Epidermal melanocyte (primary cell): ENCODE results near the gene MYO9A.

Experiments used
- DNase-seq: peaks from one replicate; pipeline ENCODE4 v3.0.0; 2011; ENCODE audit warnings: low spot score; ENCODE audit not compliant: insufficient read length

Gene MYO9A

DNA sequence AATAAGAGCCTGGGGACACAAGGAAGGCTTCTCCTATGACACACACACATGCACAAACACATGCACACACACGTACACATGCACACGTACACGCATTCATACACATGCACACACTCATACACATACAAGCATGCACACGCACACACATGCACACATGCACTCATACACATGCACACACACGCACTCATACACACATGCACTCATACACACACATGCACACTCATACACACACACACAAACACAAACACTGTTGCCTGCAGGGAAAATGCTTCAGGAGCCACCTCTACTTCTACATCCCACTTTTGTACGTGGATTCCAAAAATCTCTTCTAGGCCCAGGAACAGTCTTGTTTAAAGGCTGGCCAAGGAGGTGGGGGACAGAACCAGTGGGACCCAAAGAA, 328.3 kb downstream of the MYO9A start:
- no peak for DNase-seq

DNA sequence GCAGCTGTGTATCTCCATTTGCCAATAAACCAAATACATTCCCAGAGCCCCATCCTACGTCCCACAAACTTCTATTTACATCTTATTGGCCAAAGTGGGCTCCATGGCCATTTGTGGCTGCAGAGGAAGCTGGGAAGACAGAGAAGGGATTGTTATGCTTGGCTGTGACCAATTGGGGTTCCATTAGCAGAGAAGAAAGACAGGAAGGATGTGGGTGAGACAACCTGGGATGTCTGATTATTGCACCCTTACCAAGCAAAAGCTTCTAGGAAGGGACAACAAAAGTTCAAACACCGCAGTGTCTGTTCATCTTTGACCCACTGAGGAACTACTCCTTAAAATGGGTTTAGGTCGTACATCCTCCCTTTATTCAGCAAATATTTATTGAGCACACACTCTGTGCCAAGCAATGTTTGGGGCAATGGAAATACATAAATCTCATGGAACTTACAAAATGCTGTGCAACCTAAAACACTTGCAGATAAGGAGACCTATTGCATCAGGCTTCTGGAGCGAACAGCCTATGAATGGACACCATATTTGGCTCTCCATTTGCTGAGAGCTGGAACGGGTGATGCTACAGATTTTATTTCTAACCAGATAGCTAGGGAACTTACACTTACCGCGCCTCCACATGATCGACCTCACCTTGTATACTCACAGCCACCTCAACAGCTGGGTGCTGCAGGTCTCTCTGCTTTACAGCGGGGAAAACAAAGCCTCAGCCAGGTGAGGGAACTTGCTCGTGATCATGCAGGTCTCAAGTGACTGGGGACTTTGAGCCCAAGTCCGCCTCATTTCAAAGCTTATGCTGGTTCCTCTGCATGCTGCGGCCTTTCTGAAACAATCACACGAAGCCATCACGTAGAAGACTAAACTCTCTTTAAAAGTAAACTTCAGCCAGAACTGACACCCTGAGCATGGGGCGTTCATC, 329.0 kb downstream of the MYO9A start:
- no peak for DNase-seq

DNA sequence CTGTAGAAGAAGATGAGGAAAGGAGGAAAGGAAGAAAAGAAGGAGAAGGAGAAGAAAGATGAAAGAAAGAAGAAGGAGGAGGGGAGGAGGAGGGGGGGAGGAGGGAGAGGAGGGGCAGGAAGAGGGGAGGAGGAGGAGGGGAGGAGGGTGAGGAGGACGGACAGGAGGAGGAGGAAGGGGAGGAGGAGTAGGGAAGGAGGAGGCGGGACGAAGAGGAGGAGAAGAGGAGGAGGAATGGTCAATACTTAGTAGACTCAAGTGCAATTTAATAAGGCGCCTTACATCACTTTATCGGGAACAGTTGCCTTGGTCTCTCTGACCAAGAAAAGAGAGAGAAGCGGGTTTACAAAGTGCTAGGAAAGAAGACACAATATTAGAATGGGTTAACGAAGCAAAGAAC, 331.3 kb downstream of the MYO9A start:
- DNase-seq, result no peak

DNA sequence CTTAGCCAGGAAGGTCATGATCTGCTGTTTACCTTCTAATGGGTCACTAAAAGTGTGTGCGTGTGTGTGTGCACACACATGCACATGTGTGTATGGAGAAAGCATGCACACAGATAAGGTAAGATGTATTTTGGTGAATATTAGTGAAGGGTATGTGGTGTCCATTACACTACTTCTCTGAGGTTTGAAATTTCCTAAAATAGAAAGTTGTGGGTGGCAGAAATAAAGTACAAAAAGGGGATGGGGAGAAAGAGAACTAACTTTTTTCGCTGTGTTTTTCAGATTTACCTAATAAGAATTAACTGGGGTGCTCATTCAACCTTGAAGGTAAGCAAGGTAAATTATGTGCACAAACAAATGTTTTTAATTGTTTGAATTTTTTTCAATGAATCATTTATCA, 332.0 kb downstream of the MYO9A start:
- no peak for DNase-seq

DNA sequence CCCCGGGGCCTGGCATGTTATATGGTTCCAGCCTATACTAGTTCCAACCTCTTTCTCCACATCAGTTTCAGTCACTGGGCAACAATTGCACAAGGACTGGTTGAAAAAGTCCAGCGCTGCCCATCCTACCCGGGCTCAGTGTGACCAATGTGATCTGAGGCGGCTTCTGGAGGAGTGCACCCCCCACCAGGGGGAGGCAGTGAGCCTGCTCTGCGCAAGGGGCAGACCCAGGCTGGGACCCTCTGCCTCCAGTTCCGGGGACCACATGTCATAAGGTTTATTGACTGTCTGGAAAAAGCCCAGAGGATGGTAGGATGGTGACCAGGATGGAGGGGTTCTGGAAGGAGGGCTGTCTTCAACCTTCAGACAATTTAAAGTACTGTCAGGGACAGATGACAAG, 333.2 kb downstream of the MYO9A start:
- no peak for DNase-seq

DNA sequence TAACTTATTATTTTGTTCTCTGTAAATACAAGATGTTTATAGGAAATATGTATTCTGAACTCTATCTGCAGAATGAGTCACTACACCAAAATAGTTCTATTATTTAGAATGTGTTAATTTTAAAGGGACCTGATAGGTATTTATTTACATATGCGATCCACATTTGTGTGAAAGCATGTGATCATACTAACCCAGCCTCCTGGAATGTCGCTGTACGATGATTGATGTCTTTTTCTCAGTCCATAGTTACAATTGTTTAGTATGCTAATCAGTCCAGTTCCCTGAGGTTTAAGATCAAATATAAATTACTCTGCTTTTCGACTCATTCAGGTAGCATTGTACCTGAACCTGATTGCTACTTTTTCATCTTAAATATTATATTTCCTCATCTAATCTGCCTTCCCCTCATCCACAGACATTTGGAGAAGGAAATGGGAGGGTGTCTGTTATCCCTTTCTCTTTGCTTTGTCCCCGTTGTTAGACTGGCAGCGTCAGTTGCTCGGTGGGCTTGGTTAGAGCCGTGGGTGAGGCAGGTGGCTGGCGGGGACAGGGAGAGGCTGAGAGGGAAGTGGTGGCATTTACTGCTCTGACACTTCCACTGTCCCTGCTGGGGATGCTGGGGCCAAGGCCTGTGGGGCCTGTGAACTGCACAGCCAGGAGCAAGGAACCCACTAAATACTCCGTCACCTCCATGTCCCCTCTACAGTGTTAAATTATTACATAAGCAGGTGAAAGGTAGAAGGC, 335.4 kb downstream of the MYO9A start:
- no peak for DNase-seq

DNA sequence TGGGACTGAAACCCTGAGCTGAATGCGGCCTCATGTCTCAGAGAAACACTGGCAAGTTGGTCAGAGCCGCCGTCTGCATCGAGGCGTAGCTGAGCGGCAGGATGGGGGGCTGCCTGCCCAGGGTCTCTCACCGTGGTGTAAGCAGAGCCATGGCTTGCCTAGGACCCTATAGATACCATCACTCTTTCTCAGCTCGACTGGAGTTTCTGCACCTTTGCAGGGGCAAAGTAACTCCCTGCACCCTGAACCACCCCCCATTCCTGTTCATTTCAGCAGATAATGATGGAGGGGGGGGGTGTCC, 336.0 kb downstream of the MYO9A start:
- DNase-seq, result no peak

DNA sequence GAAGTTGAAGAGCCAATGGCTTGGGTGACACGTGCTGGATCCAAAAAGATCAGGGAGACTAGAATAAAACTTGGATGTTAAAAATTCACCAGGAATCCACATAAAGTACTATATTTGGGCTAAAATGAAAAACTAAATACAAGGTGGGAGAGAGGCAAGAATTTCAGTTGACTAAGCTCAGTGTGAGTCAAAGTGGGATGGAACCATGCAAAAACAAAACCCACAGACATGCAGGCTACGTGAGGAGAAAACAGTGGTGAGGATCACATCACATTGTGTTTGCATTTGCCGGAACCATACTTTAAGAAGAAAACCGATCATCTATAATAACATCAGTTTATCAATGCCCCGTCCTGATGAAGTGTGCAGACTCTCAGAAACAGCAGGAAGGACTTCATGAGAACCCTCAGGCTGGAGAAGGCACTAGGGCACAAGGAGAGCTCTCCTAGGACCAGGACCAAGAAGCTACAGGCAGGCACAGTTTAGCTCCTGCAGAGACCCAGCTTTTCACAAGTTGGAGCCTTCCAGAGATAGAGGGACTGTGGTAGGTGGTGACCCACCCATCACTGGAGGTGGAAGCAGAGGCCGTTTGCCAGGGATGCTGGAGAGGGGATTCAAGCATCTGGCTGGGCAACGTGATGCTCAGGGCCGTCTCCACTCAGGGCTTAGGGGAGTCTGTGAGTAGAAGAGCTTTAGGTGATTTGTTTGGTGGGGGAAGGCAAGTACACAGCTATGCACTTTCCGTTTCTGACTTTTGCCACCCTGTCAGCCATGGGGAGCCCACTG, 336.6 kb downstream of the MYO9A start:
- DNase-seq, result no peak

DNA sequence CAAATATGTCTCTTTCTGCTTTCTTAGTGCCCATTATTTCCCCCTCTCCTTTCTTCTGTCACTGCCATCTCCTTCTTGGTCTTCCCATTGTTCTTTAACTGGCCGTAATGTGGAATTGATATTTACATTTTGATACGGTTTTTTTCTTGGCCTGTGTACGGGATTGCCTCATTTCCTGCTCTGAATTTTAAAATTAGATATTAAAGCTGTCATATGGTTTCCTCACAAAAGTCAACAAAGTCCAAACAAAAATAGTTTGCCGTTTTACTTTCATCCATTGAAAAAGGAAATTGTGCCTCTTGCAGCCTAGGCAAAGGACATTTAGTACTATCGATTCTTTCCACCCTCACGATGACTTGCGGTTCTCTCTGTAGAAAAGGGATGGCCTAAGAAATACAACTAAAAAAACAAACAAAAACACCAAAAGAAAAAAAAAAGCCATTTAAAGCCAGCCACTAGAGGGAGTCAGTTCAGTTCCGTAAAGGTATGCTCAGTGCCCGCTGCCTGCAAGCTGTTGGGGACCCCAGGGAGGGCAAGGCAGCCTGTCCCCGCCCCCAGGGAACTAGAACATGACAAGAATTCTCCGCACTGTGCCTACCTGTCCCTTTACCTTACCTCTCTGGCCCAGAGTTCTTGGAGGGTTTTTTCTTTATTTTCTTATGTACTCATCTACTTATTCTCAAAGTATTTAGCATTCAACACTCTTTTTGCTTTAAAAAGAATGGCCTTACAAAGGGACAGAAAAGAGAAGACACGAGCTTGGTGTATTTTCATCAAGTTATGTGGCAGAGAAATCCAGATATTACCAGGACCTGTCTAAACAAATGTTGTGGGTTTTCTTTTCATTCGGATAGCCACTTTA, 337.6 kb downstream of the MYO9A start:
- peak; percentile 69 for DNase-seq

DNA sequence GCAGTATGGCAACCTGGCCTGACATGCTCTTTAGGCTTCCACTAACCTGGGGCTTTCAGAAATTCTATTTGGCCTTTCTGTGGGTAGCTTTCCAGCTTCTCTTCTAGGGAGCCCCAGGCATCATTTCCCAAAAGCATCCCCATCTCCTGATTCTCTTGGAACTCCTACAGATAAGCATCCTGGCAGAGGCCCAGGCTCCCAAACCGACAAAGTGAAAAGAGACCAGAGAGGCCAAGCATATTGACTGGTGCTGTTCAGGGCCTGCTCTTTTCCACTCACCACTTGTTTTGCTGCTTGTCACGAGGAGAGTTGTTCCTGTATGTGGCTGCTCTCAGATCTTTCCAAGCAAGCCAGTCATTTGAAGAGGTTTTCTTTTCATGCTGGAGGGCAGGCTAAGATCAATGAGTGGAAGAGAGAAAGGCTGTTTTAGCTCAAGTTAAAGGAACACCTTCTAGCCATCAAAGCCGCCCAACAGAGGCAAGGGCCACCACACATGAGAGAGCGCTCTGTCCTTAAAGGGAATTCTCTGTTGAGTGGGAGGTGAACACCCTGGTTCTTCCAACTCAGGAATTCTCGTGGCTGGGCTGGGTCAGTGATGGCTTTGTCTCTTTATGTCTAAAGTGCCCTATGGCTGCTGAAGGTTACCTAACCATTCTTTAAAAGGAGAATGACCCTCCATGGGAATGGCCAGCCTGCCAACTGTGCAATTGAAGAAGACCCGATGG, 338.7 kb downstream of the MYO9A start:
- DNase-seq, result no peak

DNA sequence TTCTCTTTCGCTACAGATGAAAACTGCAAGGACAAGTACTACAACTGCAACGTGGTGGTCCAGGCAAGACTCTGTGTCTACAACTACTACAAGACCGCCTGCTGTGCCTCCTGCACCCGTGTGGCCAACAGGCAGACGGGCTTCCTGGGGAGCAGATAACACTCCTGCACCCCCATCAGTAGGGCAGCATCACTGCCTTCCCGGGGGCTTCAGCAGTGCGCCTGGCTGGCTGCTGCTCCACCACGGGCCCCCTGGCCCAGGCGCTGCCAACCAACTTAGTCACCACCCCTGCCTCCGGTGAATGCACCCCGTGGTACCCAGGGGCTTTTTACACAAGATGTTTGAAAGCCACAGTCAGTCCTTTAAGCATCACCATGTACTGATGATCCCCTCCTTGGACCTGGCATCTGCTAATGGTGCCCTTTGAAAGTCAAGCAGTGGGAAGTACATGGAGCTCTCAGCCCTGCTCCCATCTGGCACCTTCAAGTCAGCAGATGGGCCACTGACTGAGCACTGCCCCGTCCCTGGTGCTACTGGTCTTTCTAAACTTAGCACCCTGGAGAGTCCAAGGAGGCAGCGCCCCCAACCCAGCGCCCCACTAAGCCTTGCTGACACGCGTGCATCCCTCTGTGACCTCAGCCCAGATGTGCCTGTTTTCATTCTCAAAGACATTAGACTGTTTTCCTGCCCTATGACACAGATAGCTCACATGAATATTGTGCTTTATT, 340.6 kb downstream of the MYO9A start:
- no peak for DNase-seq

DNA sequence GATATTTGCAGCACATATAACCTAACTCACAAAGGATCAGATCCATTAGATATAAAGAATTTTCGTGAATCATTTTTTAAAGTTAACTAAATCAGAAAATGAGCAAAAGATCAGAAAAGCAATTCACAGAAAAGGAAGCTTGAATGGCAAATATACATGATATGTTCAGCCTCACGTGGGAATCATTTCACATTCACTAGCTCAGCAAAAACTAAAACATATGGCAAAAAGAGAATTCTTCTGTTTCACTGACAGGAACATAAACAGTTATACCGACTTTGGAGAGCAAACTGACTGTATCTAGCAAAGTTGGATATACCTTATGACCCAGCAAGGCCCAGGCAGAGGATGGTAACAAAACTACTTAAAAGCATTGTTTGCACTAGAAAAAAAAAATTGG, 341.6 kb downstream of the MYO9A start:
- DNase-seq, result no peak

DNA sequence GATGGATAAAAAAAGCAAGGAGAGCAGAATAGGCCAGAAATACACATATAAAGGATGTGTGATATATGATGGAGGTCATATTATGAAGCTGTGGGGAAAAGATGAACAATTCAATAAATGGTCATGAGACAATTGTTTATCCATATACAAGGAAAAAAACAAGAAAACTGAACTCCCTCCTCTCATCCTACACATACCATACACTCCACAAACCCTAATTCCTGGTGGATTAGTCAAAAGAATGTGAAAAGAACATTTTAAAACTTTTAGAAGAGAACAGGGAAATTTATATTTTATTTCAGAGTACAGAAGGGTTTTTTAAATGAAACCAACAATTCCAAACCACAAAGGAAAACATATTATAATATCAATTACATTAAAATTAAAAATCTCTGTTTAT, 342.1 kb downstream of the MYO9A start:
- DNase-seq, result no peak

DNA sequence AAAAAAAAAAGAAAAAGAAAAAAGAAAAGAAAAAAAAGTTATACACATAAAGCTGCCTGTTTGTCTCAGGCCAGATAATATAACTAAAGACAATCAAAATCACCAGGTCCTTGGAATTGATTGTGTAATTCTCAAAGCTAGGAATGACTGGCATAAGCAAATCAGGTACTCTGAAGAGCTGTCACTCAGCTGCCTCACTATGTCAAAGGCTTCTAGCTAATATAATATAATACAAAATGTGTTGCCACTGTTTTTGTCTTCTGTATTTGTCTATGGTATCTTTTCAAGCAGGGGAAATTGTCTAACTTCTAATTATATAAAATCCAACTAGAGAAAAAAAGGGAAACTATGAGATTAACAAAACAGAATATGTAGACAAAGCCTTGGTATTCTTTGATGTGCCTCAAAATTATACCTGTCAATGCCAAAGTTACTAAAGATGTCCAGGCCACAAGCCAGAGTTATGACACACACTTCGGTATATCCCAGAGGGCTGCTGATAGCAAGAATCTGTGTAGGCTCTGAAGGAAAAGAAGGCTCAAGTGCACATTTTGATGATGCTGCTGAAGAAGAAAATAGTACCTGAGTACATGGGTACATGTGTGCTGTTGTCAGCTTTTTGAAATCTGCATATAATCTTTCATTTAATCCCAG, 344.6 kb downstream of the MYO9A start:
- no peak for DNase-seq
